ENCODE measurements around the gene CPEB3.

DNA sequence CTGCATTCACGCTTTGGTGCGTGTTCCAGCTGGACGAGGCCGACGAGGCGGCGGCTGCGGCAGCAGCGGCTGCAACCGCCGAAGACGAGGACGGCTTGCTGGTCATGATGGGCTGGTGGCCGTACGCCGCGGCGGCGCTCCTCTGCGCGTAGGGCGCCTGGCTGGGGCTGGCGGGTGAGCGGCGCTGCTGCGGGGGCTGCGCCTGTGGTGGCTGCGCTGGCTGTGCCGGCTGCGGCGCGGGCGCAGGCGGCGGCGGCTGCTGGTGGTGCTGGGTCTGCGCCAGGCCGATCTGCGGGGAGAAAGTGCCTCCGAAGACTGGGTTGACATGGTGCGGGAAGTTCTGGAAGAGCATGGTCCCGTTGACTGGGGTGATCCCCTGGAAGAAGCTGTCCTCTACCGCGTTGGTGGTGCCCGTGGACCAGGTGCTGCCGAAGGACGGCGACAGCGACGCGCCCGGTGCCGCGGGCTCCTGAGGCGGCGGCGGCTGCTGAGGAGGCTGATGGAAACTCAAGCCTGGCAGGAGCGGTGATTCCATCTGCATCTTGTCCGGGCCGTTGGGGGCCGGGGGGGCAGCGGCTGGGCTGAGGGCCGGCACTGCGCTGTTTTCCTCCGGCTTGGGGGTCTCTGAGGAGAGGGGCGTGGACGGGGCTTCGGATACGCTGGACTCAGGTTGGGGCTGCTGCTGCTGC is 51.1 kb downstream of the CPEB3 start:
- TF ChIP-seq, protein P1, sequence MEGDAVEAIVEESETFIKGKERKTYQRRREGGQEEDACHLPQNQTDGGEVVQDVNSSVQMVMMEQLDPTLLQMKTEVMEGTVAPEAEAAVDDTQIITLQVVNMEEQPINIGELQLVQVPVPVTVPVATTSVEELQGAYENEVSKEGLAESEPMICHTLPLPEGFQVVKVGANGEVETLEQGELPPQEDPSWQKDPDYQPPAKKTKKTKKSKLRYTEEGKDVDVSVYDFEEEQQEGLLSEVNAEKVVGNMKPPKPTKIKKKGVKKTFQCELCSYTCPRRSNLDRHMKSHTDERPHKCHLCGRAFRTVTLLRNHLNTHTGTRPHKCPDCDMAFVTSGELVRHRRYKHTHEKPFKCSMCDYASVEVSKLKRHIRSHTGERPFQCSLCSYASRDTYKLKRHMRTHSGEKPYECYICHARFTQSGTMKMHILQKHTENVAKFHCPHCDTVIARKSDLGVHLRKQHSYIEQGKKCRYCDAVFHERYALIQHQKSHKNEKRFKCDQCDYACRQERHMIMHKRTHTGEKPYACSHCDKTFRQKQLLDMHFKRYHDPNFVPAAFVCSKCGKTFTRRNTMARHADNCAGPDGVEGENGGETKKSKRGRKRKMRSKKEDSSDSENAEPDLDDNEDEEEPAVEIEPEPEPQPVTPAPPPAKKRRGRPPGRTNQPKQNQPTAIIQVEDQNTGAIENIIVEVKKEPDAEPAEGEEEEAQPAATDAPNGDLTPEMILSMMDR (IDR thresholded peaks at IDR 0.05; ENCODE audit: low read length), result no peak
- no peak for TF ChIP-seq EZH2 (IDR thresholded peaks at IDR 0.05; ENCODE audit: borderline replicate concordance, low read length)
